Brain pericyte (primary cell): ENCODE data around the gene CLDN24.

Experiments used
- DNase-seq: peaks from one replicate; pipeline ENCODE4 v3.0.0-alpha.2; 2012; ENCODE audit warnings: low read depth, low spot score

Gene CLDN24

GRCh38 chr4:183284965-183285364 is 37.3 kb downstream of the CLDN24 start:
- no peak for DNase-seq

GRCh38 chr4:183284258-183284785 is 37.9 kb downstream of the CLDN24 start:
- DNase-seq: no peak

- DNase-seq: no peak
These were observed 46.1 kb downstream of the CLDN24 start for GRCh38 chr4:183276106-183276505.

GRCh38 chr4:183272384-183272783 is 49.8 kb downstream of the CLDN24 start:
- DNase-seq: no peak
